AG04450 (cell line): Measurements from ENCODE around the gene TRMT112. TPM values are rescaled to one million over a fixed set of nuclear protein-coding genes. Genes with fewer than 3 reads are reported as not detected.

Experiments used
- CTCF ChIA-PET: fragments of 300-600, 350-600 bp; formaldehyde crosslinking; extraction: SDS; loops from one replicate; lab custom pipeline; 2022; ENCODE audit warnings: antibody characterized with exemption, inconsistent platforms; lab: Charles Lee
- POLR2A ChIA-PET: fragments of 350-600 bp; formaldehyde crosslinking; extraction: SDS; loops from one replicate; lab custom pipeline; 2021; ENCODE audit warnings: antibody characterized with exemption, inconsistent platforms; lab: Yijun Ruan, JAX
- DNase-seq: peaks from one replicate; pipeline ENCODE4 v3.0.0-alpha.2; 2011; ENCODE audit warnings: low read depth, low spot score
- H3K27ac ChIP-seq: one replicate; pipeline ENCODE4 v1.5.1; 2012; ENCODE audit warnings: low read depth, low read length, control low read depth
- H3K27me3 ChIP-seq: one replicate; pipeline ENCODE4 v1.6.0; 2012; ENCODE audit warnings: low read length; ENCODE audit not compliant: control insufficient read depth, insufficient read depth
- H3K4me3 ChIP-seq: 2 replicates; pipeline ENCODE4 v1.5.1; 2011; ENCODE audit warnings: mild to moderate bottlenecking, low read depth, low read length, control low read depth
- H3K9me3 ChIP-seq: 2 replicates; pipeline ENCODE4 v1.5.1; 2012; ENCODE audit warnings: low read length; ENCODE audit not compliant: control insufficient read depth, insufficient read depth
- polyA plus RNA-seq: library from polyadenylated mRNA; depleted of rRNA; stranded (reverse); fragments of >200 nt; gene quantifications from 2 replicates; pipeline ENCODE4 v1.2.3, GENCODE V29; 2011
- TF ChIP-seq, protein P1 (sequence below): IDR thresholded peaks from 2 replicates; pipeline ENCODE4 v1.5.1; 2011; ENCODE audit warnings: low read depth, low read length, control low read depth, inconsistent platforms

Gene TRMT112
- polyA plus RNA-seq, 1 experiment, result 194 TPM

DNA sequence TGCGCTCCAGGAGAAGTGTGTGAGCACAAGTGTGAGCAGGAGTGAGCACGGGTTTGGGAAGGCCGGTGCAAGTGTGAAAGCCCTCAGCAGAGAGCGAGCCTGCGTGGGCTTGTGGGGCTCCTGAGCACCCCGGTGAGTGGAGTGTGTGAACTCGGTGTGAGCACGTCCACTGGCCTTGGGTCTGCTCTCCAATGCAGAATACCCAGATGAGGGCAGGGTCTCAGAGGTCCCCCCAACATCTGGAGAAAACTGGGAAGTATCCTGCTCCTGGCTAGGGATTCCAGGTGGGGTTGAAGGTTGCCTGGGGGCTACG is 10.8 kb downstream of the TRMT112 start:
- Histone ChIP-seq H3K4me3 (peak overlapping the region; percentile 76), H3K9me3 (no peaks in the 10 kb centered on the region; the same call in 1 of the 2 replicates), H3K27ac (no peak overlapping the region), H3K27me3 (no peaks in the 10 kb centered on the region)
- CTCF ChIA-PET, result interaction anchor here (0.6 kb wide), 1 partner anchor 48 kb away, joined by 6 read pairs; no protein-coding TSS in a partner anchor
- no peak for DNase-seq
- TF ChIP-seq, protein P1, sequence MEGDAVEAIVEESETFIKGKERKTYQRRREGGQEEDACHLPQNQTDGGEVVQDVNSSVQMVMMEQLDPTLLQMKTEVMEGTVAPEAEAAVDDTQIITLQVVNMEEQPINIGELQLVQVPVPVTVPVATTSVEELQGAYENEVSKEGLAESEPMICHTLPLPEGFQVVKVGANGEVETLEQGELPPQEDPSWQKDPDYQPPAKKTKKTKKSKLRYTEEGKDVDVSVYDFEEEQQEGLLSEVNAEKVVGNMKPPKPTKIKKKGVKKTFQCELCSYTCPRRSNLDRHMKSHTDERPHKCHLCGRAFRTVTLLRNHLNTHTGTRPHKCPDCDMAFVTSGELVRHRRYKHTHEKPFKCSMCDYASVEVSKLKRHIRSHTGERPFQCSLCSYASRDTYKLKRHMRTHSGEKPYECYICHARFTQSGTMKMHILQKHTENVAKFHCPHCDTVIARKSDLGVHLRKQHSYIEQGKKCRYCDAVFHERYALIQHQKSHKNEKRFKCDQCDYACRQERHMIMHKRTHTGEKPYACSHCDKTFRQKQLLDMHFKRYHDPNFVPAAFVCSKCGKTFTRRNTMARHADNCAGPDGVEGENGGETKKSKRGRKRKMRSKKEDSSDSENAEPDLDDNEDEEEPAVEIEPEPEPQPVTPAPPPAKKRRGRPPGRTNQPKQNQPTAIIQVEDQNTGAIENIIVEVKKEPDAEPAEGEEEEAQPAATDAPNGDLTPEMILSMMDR, result no peak
- POLR2A ChIA-PET, result no interaction called here

DNA sequence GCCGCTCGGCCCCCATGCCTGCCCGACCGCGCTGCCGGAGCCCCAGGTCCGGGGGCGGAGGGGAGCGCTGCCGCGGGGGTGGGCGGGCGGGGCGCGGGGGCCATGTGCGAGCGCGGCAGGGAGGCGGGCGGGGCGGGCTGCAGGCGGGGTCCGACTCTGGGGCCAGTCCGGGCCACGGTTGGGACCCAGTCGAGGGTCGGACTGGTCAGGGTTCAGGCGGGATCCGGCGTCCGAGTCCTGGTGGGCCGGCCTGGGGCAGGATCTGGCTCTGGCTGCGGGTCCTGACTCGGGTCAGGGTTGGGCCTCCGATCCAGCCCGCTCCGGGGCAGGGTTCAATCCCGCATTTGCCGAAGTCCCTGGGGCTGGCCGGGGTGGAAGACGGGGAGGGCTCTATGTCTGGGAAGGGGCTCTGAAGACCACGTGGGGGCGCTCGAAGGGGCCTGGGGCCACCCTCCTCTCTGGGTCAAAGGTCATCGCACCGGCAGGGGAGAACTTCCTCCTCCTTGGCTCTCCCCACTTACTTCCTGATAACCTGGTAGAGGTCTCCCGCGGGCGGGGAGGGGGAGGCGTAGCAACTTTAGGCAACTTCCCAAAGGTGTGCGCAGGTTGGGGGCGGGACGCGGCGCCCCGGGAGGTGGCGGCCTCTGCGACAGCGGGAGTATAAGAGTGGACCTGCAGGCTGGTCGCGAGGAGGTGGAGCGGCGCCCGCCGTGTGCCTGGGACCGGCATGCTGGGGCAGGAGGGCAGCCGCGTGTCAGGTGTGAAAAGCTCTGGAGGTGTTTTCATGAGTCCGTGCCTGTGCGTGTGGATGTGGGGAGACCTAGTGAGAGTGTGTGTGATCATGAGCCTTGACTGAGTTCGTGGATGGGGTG is 11.4 kb downstream of the TRMT112 start:
- TF ChIP-seq, protein P1, result peak; percentile 26; the same call in 1 of the 2 replicates
- Histone ChIP-seq H3K9me3 (no peaks in the 10 kb centered on the region; the same call in 1 of the 2 replicates), H3K4me3 (peak overlapping the region; percentile 76), H3K27me3 (no peaks in the 10 kb centered on the region), H3K27ac (peak overlapping the region; percentile 21)
- ChIA-PET CTCF (interaction anchor here (0.6 kb wide), 2 partner anchors 49 to 399 kb away, joined by 3 to 6 read pairs; no protein-coding TSS in a partner anchor), POLR2A (interaction anchor here (0.6 to 1.2 kb wide), 4 partner anchors 12 to 121 kb away, joined by 3 to 5 read pairs (median 4); partner anchors contain the start of genes PRDX5, STIP1 and TRMT112)
- DNase-seq, result no peak

DNA sequence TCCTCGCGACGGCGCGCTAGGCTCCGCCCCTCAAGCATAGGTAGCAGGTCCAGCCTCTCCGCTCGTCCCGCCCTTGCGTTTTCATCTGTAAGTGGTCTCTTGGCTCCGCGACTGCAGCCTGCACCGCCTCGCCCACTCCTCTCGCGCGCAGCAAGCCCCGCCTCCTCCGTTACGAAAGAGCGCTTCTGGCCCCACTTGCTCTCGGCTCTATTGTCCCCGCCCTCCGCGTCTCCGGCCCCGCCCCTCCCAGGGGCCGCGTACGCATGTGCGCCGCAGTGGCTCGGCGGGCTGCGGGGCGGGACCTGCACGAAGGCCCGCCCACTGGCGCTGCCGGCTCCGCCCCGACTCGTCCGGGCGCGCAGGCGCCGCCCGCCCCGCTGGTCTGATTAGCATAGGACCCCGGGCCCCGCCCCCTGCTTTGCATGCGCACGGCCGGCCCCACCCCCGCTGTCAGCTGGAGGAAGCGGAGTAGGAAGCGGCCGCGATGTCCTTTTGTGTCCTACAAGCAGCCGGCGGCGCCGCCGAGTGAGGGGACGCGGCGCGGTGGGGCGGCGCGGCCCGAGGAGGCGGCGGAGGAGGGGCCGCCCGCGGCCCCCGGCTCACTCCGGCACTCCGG is 12.2 kb downstream of the TRMT112 start, which contains the start of gene ESRRA:
ESRRA (plus strand) TSS at position 450 of the 616 bp plus-strand sequence. CDS start 1,656 bp downstream, outside the sequence.
- H3K27ac ChIP-seq, result peak within 1 kb of the TSS; percentile 84
- H3K4me3 ChIP-seq, result peak within 1 kb of the TSS; percentile 76
- no peaks in the 10 kb centered on the region; the same call in 1 of the 2 replicates for H3K9me3 ChIP-seq
- peak; percentile 90 for DNase-seq
- peaks cover 7% of the 10 kb centered on the region for H3K27me3 ChIP-seq
- CTCF ChIA-PET, result interaction anchor here (0.6 to 5.1 kb wide), 26 partner anchors 10 to 304 kb away, joined by 3 to 125 read pairs (median 5); partner anchors contain the start of genes BAD, FERMT3, FKBP2 and GPR137
- POLR2A ChIA-PET, result interaction anchor here (0.6 to 1.3 kb wide), 5 partner anchors 12 to 120 kb away, joined by 3 to 5 read pairs (median 4); partner anchors contain the start of genes PRDX5, STIP1 and TRMT112
- TF ChIP-seq, protein P1, result no peak

DNA sequence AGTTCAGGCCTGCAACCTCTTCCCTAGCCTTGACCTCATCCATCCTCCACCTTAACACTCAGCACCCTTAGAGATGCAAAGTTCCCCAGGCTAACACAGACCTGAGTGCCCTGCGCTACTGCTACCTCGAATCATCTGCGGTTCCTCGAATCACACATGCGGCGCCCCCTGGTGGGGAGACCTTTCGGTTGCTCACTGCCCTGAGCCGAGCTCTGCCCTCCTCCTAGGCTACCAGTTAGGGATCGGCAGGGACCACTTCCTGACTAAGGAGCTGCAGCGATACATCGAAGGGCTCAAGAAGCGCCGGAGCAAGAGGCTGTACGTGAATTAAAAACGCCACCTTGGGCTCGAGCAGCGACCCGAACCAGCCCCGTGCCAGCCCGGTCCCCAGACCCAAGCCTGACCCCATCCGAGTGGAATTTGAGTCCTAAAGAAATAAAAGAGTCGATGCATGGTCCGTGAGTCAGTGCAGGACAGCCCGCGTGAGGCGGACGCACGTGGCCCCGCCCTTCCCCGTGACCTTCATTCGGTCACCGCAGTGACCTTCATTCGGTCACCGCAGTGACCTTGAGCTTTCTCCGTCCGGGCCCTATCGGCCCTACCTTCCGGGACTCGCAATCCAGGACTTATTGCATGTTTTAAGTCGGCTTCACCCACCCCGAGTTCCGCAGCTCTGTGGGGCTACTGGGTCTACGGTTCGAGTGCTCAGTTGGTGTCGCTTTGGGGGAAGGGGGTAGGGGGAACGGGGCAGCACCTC is 12.9 kb downstream of the TRMT112 start:
- ChIA-PET CTCF (interaction anchor here (0.5 to 5.1 kb wide), 37 partner anchors 9 to 303 kb away, joined by 3 to 125 read pairs (median 5); partner anchors contain the start of genes BAD, FERMT3, FKBP2 and GPR137), POLR2A (interaction anchor here (0.8 to 2.2 kb wide), 7 partner anchors 13 to 78 kb away, joined by 3 to 12 read pairs (median 4); partner anchors contain the start of genes BAD, FKBP2, NUDT22 and PRDX5)
- H3K4me3 ChIP-seq, result peak overlapping the region; percentile 72
- H3K9me3 ChIP-seq, result no peaks in the 10 kb centered on the region; the same call in 1 of the 2 replicates
- H3K27me3 ChIP-seq, result peaks cover 14% of the 10 kb centered on the region
- TF ChIP-seq, protein P1, result peak; percentile 84
- H3K27ac ChIP-seq, result peak overlapping the region; percentile 84
- DNase-seq, result peak; percentile 78
